Pancreas (tissue), 10 donors: ENCODE measurements around the gene REV1. TPM values are rescaled to one million over a fixed set of nuclear protein-coding genes. Genes with fewer than 3 reads are reported as not detected.
A peak's percentile ranks its signal among the peaks of the same experiment; 100 is the strongest.

Experiments used
- ATAC-seq, 4 donors: fragments of 200-7000 bp; cut with Tn5 transposase; one replicate each; pipeline versions ENCODE4 v1.8.0 to v1.9.1; 2020; ENCODE audit warnings: mild to moderate bottlenecking in 4 of 4, moderate library complexity in 4 of 4
- DNase-seq, 6 donors: peaks; one replicate each; pipeline ENCODE4 v3.0.0-alpha.2; 2020
- FAIRE-seq: peaks from 2 replicates; lab custom pipeline; 2012; peaks lifted over from hg19 to GRCh38; lab: Jason Lieb, UNC
- H3K27ac ChIP-seq, 4 donors: fragments of 200-600 bp; sonication (generic); 1 replicate in 3 of 4; 2 replicates in 1 of 4; pipeline versions ENCODE4 v1.5.0 to v1.8.0; 2020
- H3K27me3 ChIP-seq, 4 donors: fragments of 200-600 bp; one replicate each; pipeline ENCODE4 v1.8.0; 2021
- H3K36me3 ChIP-seq, 3 donors: fragments of 200-600 bp; sonication (generic) in 1 of 3; one replicate each; pipeline versions ENCODE4 v1.5.0 to v1.8.0; 2020 to 2021
- H3K4me1 ChIP-seq, 3 donors: fragments of 200-600 bp; one replicate each; pipeline ENCODE4 v1.8.0; 2021
- H3K4me3 ChIP-seq, 4 donors: fragments of 200-600 bp; sonication (generic) in 2 of 4; one replicate each; pipeline versions ENCODE4 v1.5.0 to v1.8.0; 2020 to 2021
- H3K9me3 ChIP-seq, 4 donors: fragments of 200-600 bp; one replicate each; pipeline ENCODE4 v1.8.0; 2021
- CTCF ChIP-seq, 4 donors: fragments of 200-600 bp; sonication (generic) in 3 of 4; IDR thresholded peaks; one replicate each; pipeline versions ENCODE4 v1.5.0 to v1.8.0; 2021; ENCODE audit warnings: antibody characterized with exemption in 4 of 4
- WGBS, 2 donors: extraction: QIAGEN DNeasy Blood & Tissue Kit; methylation state at CpG; one replicate each; pipeline ENCODE4 v1.1.7; 2013; 5-methylcytosine and 5-hydroxymethylcytosine counted together
- intact Hi-C, 3 donors: fragments of 100-400 bp; cut with DNase I; formaldehyde crosslinking; loops; one replicate each; pipeline versions ENCODE4 v1.11.1 to v1.14.2; 2022
- polyA plus RNA-seq, 2 donors: library from polyadenylated mRNA; stranded (reverse); fragments of 200-250 nt; gene quantifications; one replicate each; pipeline ENCODE4 v1.2.3, GENCODE V29; 2013
- total RNA-seq, 6 donors: library from RNA; stranded (reverse); fragmentation: NEBNext Ultra II Directional in 4 of 6; extraction: Animal tissue kit (Norgen Biotek cat#: 25700) in 4 of 6; gene quantifications; one replicate each; pipeline versions ENCODE4 v1.2.1 to v1.2.4, GENCODE V29; 2021 to 2023
- donor health status: healthy with polysubstance abuse.
- donor health status: DM: no; HTN: no; CAD: no; lungs with moderate emphysema.
- donor health status: DM: no; HTN: no; CAD: no.
- donor health status: control.
- donor health status: control.
- donor health status: Bipolar disorder and iron deficiency.
- donor health status: DM: yes; HTN: yes; CAD: no.
- donor health status: DM: no; HTN: no; CAD: no.
- donor health status: DM: no; HTN: no; CAD: no.
- donor health status: DM: yes; HTN: yes; CAD: no.

REV1 gene
- total and polyA plus RNA-seq, 8 donors: 9.3 to 22.6 (median 14.1) TPM

- Histone ChIP-seq H3K4me1 (peaks cover 4 to 10% (median 5%) of the 10 kb centered on the region in 3 donors), H3K27me3 (no peaks in the 10 kb centered on the region), H3K9me3 (no peaks in the 10 kb centered on the region), H3K36me3 (no peaks in the 10 kb centered on the region), H3K27ac (peak overlapping the region; percentile 65 to 94 (median 92)), H3K4me3 (peak overlapping the region; percentile 72 to 84 (median 77))
- intact Hi-C loops: no loop called here
- DNase-seq (no peak), ATAC-seq (no peak), FAIRE-seq (no peak)
- WGBS, 2 donors: 4 to 6% methylated on average over 8 of the region's 8 CpGs
- TF ChIP-seq CTCF (IDR thresholded peaks at IDR 0.05): no peak
Observed at GRCh38 chr2:99488539-99489062, 1.2 kb downstream of the REV1 start.

- Histone ChIP-seq H3K9me3 (no peaks in the 10 kb centered on the region), H3K4me1 (peaks cover 4 to 10% (median 5%) of the 10 kb centered on the region in 3 donors), H3K36me3 (no peaks in the 10 kb centered on the region), H3K27me3 (no peaks in the 10 kb centered on the region), H3K4me3 (no peak overlapping the region), H3K27ac (no peak overlapping the region)
- 53 to 56% methylated on average over 4 of the region's 4 CpGs for WGBS, 2 donors
- no peak for TF ChIP-seq CTCF (IDR thresholded peaks at IDR 0.05)
- intact Hi-C loops: no loop called here
- ATAC-seq (no peak), FAIRE-seq (no peak), DNase-seq (no peak)
Observed at GRCh38 chr2:99487906-99488305, 1.9 kb downstream of the REV1 start.

GRCh38 chr2:99485824-99486223 lies 4.0 kb downstream of the REV1 start:
- Histone ChIP-seq H3K4me3 (no peak overlapping the region), H3K36me3 (no peaks in the 10 kb centered on the region), H3K9me3 (no peaks in the 10 kb centered on the region), H3K27me3 (no peaks in the 10 kb centered on the region), H3K4me1 (peaks cover under 1 to 10% (median 5%) of the 10 kb centered on the region in 3 donors), H3K27ac (no peak overlapping the region)
- intact Hi-C loops: no loop called here
- DNase-seq (no peak), FAIRE-seq (no peak), ATAC-seq (no peak)
- WGBS, 2 donors: 86 to 89% methylated on average over 4 of the region's 4 CpGs
- TF ChIP-seq CTCF (IDR thresholded peaks at IDR 0.05): no peak

GRCh38 chr2:99485411-99485810 lies 4.4 kb downstream of the REV1 start:
- no peak for TF ChIP-seq CTCF (IDR thresholded peaks at IDR 0.05)
- intact Hi-C loops: no loop called here
- DNase-seq: no peak
- ATAC-seq: no peak
- H3K4me1 ChIP-seq: peaks cover 0 to 10% (median 5%) of the 10 kb centered on the region in 3 donors
- no peaks in the 10 kb centered on the region for H3K9me3 ChIP-seq
- H3K27ac ChIP-seq: no peak overlapping the region
- 75 to 78% methylated on average over 3 of the region's 3 CpGs for WGBS, 2 donors
- no peaks in the 10 kb centered on the region for H3K36me3 ChIP-seq
- FAIRE-seq: no peak
- H3K4me3 ChIP-seq: no peak overlapping the region
- no peaks in the 10 kb centered on the region for H3K27me3 ChIP-seq

GRCh38 chr2:99484205-99484604 lies 5.6 kb downstream of the REV1 start:
- H3K4me1 ChIP-seq: peaks cover 0 to 10% (median 5%) of the 10 kb centered on the region in 3 donors
- 69 to 88% methylated on average over 2 of the region's 2 CpGs for WGBS, 2 donors
- H3K9me3 ChIP-seq: no peaks in the 10 kb centered on the region
- no peak for TF ChIP-seq CTCF (IDR thresholded peaks at IDR 0.05)
- H3K4me3 ChIP-seq: no peak overlapping the region
- ATAC-seq (no peak), FAIRE-seq (no peak), DNase-seq (no peak)
- H3K36me3 ChIP-seq: no peaks in the 10 kb centered on the region
- no peaks in the 10 kb centered on the region for H3K27me3 ChIP-seq
- intact Hi-C loops: no loop called here
- H3K27ac ChIP-seq: no peak overlapping the region
